HCT116 (cell line): ENCODE data around the gene KCNK1. TPM values are rescaled to one million over a fixed set of nuclear protein-coding genes. Genes with fewer than 3 reads are reported as not detected.

Experiments used
- ATAC-seq: fragments of 200-7000 bp; cut with Tn5 transposase; 2 replicates; pipeline ENCODE4 v1.9.1; 2020; ENCODE audit warnings: mild to moderate bottlenecking, moderate library complexity
- BruUV-seq: library from RNA; stranded (reverse); fragments of 400-500 nt; replicated peaks from 2 replicates; lab custom pipeline; 2021; lab: Mats Ljungman, UMichigan
- CTCF ChIA-PET: fragments of 300-600 bp; sonication (Branson Sonifier 250); formaldehyde crosslinking; loops from one replicate; lab custom pipeline; 2021; ENCODE audit warnings: antibody characterized with exemption; lab: Charles Lee
- POLR2A ChIA-PET: fragments of 300-600, 350-600 bp; sonication (Branson Sonifier 250); formaldehyde crosslinking; loops from one replicate; lab custom pipeline; 2021; ENCODE audit warnings: antibody characterized with exemption; lab: Charles Lee
- RAD21 ChIA-PET, 2 experiments: fragments of 300-600 bp; sonication (Branson Sonifier 250); formaldehyde crosslinking; loops; one replicate each; lab custom pipeline; 2023; ENCODE audit warnings: low total read pairs in 2 of 2; ENCODE audit not compliant: uncharacterized antibody in 2 of 2, unreplicated experiment in 2 of 2, low non-redundant PET in 1 of 2; lab: Charles Lee
- DNase-seq: peaks from one replicate; pipeline ENCODE4 v3.0.0-alpha.2; 2010; ENCODE audit warnings: low read depth, low spot score
- H2AFZ ChIP-seq: fragments of 200-600 bp; shearing (Covaris generic), sonication (generic); 2 replicates; pipeline ENCODE4 v1.6.1; 2017; ENCODE audit warnings: low read depth, mixed run types, mixed read lengths, antibody characterized with exemption, low read length; ENCODE audit not compliant: poor library complexity, severe bottlenecking
- H3K27ac ChIP-seq: 2 replicates; pipeline ENCODE4 v1.5.1; 2012; ENCODE audit warnings: low read depth, low read length
- H3K27me3 ChIP-seq: fragments of 200-600 bp; sonication (generic); 2 replicates; pipeline ENCODE4 v1.6.1; 2016; ENCODE audit warnings: mixed run types, low read length, mixed read lengths; ENCODE audit not compliant: insufficient read depth
- H3K36me3 ChIP-seq, 2 experiments: fragments of 200-500 bp in 1 of 2; fragments of 200-600 bp in 1 of 2; sonication (Bioruptor generic) in 1 of 2; sonication (generic) in 1 of 2; 2 replicates each; pipeline versions ENCODE4 v1.5.1 to v1.6.1; 2014 to 2016; ENCODE audit warnings: low read length in 2 of 2, inconsistent platforms in 1 of 2, mixed read lengths in 1 of 2, mixed run types in 1 of 2; ENCODE audit not compliant: insufficient read depth in 2 of 2, control insufficient read depth in 1 of 2
- H3K4me1 ChIP-seq, 2 experiments: fragments of 200-600 bp in 1 of 2; sonication (generic) in 1 of 2; 2 replicates each; pipeline versions ENCODE4 v1.5.1 to v1.6.1; 2012 to 2017; ENCODE audit warnings: low read length in 2 of 2, inconsistent platforms in 1 of 2, mild to moderate bottlenecking in 1 of 2, mixed read lengths in 1 of 2, mixed run types in 1 of 2, moderate library complexity in 1 of 2; ENCODE audit not compliant: insufficient read depth in 2 of 2, control insufficient read depth in 1 of 2
- H3K4me2 ChIP-seq: fragments of 200-600 bp; sonication (generic); 2 replicates; pipeline ENCODE4 v1.6.1; 2017; ENCODE audit warnings: mixed run types, low read length, mixed read lengths
- H3K4me3 ChIP-seq, 2 experiments: fragments of 200-600 bp in 1 of 2; sonication (generic) in 1 of 2; replicated peaks in 1 of 2; 2 replicates each; pipeline ENCODE4 v1.5.1; 2011 to 2016; ENCODE audit warnings: low read length in 2 of 2, control low read depth in 1 of 2, low read depth in 1 of 2, mild to moderate bottlenecking in 1 of 2, mixed read lengths in 1 of 2, mixed run types in 1 of 2
- H3K79me2 ChIP-seq: fragments of 200-600 bp; sonication (generic); 2 replicates; pipeline ENCODE4 v1.6.1; 2017; ENCODE audit warnings: mild to moderate bottlenecking, mixed run types, low read length, moderate library complexity, mixed read lengths; ENCODE audit not compliant: insufficient read depth
- H3K9ac ChIP-seq: fragments of 200-600 bp; sonication (generic); 2 replicates; pipeline ENCODE4 v1.6.1; 2016; ENCODE audit warnings: low read length, mixed read lengths
- H3K9me2 ChIP-seq: fragments of 200-600 bp; sonication (generic), shearing (Covaris generic); 2 replicates; pipeline ENCODE4 v1.6.1; 2017; ENCODE audit warnings: mixed run types, mild to moderate bottlenecking, moderate library complexity; ENCODE audit not compliant: insufficient read depth
- H3K9me3 ChIP-seq, 2 experiments: fragments of 200-500 bp in 1 of 2; fragments of 200-600 bp in 1 of 2; sonication (Bioruptor generic) in 1 of 2; sonication (generic) in 1 of 2; 2 replicates each; pipeline ENCODE4 v1.6.1; 2014 to 2017; ENCODE audit warnings: low read length in 2 of 2, mixed read lengths in 2 of 2, inconsistent platforms in 1 of 2, low read depth in 1 of 2, mild to moderate bottlenecking in 1 of 2, mixed run types in 1 of 2, moderate library complexity in 1 of 2; ENCODE audit not compliant: control insufficient read depth in 1 of 2, insufficient read depth in 1 of 2
- H4K20me1 ChIP-seq: fragments of 200-600 bp; sonication (generic), shearing (Covaris generic); 2 replicates; pipeline ENCODE4 v1.6.1; 2017; ENCODE audit warnings: mixed run types, mild to moderate bottlenecking, moderate library complexity; ENCODE audit not compliant: insufficient read depth
- CBX3 ChIP-seq: IDR thresholded peaks from 2 replicates; pipeline ENCODE4 v1.6.1; 2012; ENCODE audit warnings: low read depth
- CEBPB ChIP-seq: IDR thresholded peaks from 2 replicates; pipeline ENCODE4 v1.6.1; 2012; ENCODE audit warnings: low read depth
- EGR1 ChIP-seq: IDR thresholded peaks from 2 replicates; pipeline ENCODE4 v1.6.1; 2012; ENCODE audit warnings: low read depth
- ELF1 ChIP-seq: IDR thresholded peaks from 2 replicates; pipeline ENCODE4 v1.6.1; 2012; ENCODE audit warnings: low read depth, borderline replicate concordance
- EZH2phosphoT487 ChIP-seq: fragments of 200-600 bp; IDR thresholded peaks from 2 replicates; pipeline ENCODE4 v1.6.1; 2018; ENCODE audit warnings: antibody characterized with exemption, borderline replicate concordance
- FOSL1 ChIP-seq: IDR thresholded peaks from 2 replicates; pipeline ENCODE4 v1.6.1; 2012; ENCODE audit warnings: low read depth
- SRF ChIP-seq: IDR thresholded peaks from 2 replicates; pipeline ENCODE4 v1.6.1; 2012; ENCODE audit warnings: low read depth
- TCF7L2 ChIP-seq: IDR thresholded peaks from 2 replicates; pipeline ENCODE4 v1.7.0; 2011; ENCODE audit warnings: borderline replicate concordance, inconsistent platforms; ENCODE audit not compliant: insufficient read depth, insufficient read length; ENCODE audit errors: extremely low read depth
- intact Hi-C: fragments of 100-400 bp; cut with micrococcal nuclease; formaldehyde crosslinking; loops from 2 replicates; pipeline ENCODE4 v1.10.0; 2022
- total RNA-seq: library from RNA; stranded (reverse); gene quantifications from one replicate; pipeline ENCODE4 v1.2.1, GENCODE V29; 2021; ENCODE audit not compliant: unreplicated experiment
- TF ChIP-seq, protein P1 (sequence below): IDR thresholded peaks from 2 replicates; pipeline ENCODE4 v1.6.1; 2011; ENCODE audit warnings: mild to moderate bottlenecking, low read length, moderate library complexity; ENCODE audit not compliant: insufficient replicate concordance; ENCODE audit errors: extremely low read depth
- TF ChIP-seq, protein P2 (sequence below): IDR thresholded peaks from 2 replicates; pipeline ENCODE4 v1.6.1; 2012

Gene KCNK1
- total RNA-seq, 1 experiment from 2014 or later: 28.4 TPM

DNA sequence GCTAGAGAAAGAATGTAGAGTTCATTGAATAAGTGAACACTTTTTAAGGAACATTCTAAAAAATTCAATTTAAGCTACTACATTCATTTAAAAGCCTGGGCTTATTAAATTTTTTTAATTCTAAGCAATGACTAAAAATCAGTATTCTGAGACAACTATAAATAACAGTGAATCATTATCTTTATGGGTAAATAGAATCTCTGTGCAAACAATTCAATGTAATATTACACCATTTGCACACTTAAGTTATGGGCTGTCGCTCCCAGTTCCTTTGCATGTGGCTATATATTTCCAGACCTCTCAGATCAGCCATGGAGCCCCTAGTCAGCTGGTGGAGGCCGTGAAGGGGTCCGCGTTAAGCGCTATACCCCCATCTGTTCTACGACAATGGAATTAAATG is 65.1 kb downstream of the KCNK1 start:
- H3K9ac ChIP-seq: no peak overlapping the region
- no peaks in the 10 kb centered on the region for H4K20me1 ChIP-seq
- no peak overlapping the region for H3K4me2 ChIP-seq
- H3K36me3 ChIP-seq: no peaks in the 10 kb centered on the region
- ChIA-PET CTCF (interaction anchor here (0.7 kb wide), 1 partner anchor 161 kb away, joined by 3 read pairs; no protein-coding TSS in a partner anchor), POLR2A (no interaction called here), RAD21 (no interaction called here)
- DNase-seq (no peak), ATAC-seq (no peak)
- no TSS peak for BruUV-seq
- no peaks in the 10 kb centered on the region for H3K27me3 ChIP-seq
- H3K4me1 ChIP-seq: peaks cover 0 to 10% of the 10 kb centered on the region in 2 experiments; a peak in 2 of 4 replicates
- H3K9me2 ChIP-seq: no peaks in the 10 kb centered on the region
- H2AFZ ChIP-seq: no peak overlapping the region
- no peak overlapping the region for H3K27ac ChIP-seq
- H3K79me2 ChIP-seq: no peaks in the 10 kb centered on the region
- intact Hi-C loops: no loop called here
- no peak overlapping the region for H3K4me3 ChIP-seq
- TF ChIP-seq EZH2phosphoT487 (no peak), ELF1 (no peak), TCF7L2 (no peak), EGR1 (no peak), CBX3 (no peak), FOSL1 (no peak), SRF (no peak), CEBPB (no peak)
- TF ChIP-seq, protein P1, sequence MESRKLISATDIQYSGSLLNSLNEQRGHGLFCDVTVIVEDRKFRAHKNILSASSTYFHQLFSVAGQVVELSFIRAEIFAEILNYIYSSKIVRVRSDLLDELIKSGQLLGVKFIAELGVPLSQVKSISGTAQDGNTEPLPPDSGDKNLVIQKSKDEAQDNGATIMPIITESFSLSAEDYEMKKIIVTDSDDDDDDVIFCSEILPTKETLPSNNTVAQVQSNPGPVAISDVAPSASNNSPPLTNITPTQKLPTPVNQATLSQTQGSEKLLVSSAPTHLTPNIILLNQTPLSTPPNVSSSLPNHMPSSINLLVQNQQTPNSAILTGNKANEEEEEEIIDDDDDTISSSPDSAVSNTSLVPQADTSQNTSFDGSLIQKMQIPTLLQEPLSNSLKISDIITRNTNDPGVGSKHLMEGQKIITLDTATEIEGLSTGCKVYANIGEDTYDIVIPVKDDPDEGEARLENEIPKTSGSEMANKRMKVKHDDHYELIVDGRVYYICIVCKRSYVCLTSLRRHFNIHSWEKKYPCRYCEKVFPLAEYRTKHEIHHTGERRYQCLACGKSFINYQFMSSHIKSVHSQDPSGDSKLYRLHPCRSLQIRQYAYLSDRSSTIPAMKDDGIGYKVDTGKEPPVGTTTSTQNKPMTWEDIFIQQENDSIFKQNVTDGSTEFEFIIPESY: no peak
- TF ChIP-seq, protein P2, sequence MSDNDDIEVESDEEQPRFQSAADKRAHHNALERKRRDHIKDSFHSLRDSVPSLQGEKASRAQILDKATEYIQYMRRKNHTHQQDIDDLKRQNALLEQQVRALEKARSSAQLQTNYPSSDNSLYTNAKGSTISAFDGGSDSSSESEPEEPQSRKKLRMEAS: no peak
- H3K9me3 ChIP-seq: no peaks in the 10 kb centered on the region
